IPS-NIHi7 (cell line): ENCODE results near the gene ISYNA1.

ENCODE experiments used
- DNase-seq: peaks from one replicate; pipeline ENCODE4 v3.0.0; 2012; ENCODE audit warnings: mixed read lengths; ENCODE audit errors: extremely low spot score

Gene ISYNA1

GRCh38 chr19:18443831-18444230 is 5.9 kb upstream of the ISYNA1 start:
- DNase-seq, result no peak

GRCh38 chr19:18443406-18443805 is 5.5 kb upstream of the ISYNA1 start:
- DNase-seq, result no peak

GRCh38 chr19:18442941-18443340 is 5.0 kb upstream of the ISYNA1 start:
- DNase-seq, result no peak

GRCh38 chr19:18441804-18442788 is 4.2 kb upstream of the ISYNA1 start:
- DNase-seq, result no peak

- no peak for DNase-seq
Observed at GRCh38 chr19:18440936-18441803, 3.2 kb upstream of the ISYNA1 start.

- DNase-seq, result peak; percentile 68
Observed at GRCh38 chr19:18440415-18440877, 2.5 kb upstream of the ISYNA1 start.

- DNase-seq, result no peak
Observed at GRCh38 chr19:18439910-18440237, 1.9 kb upstream of the ISYNA1 start.

GRCh38 chr19:18439025-18439909 is 1.3 kb upstream of the ISYNA1 start:
- no peak for DNase-seq

GRCh38 chr19:18438331-18439024 is 545 bp upstream of the ISYNA1 start:
- peak; percentile 68 for DNase-seq

GRCh38 chr19:18436671-18437490 is 1.1 kb downstream of the ISYNA1 start:
- peak; percentile 92 for DNase-seq

- no peak for DNase-seq
Observed at GRCh38 chr19:18435842-18436670, 1.9 kb downstream of the ISYNA1 start.

GRCh38 chr19:18435178-18435841 is 2.6 kb downstream of the ISYNA1 start:
- DNase-seq, result no peak

GRCh38 chr19:18434411-18435175 is 3.3 kb downstream of the ISYNA1 start:
- DNase-seq, result no peak

GRCh38 chr19:18433735-18434398 is 4.1 kb downstream of the ISYNA1 start:
- peak; percentile 68 for DNase-seq

- peak; percentile 45 for DNase-seq
Observed at GRCh38 chr19:18433015-18433691, 4.8 kb downstream of the ISYNA1 start.

- no peak for DNase-seq
Observed at GRCh38 chr19:18432275-18433014, 5.5 kb downstream of the ISYNA1 start.
